SK-N-SH (cell line): ENCODE measurements around the gene MCTP1. TPM values are rescaled to one million over a fixed set of nuclear protein-coding genes. Genes with fewer than 3 reads are reported as not detected.

Source experiments
- CTCF ChIA-PET: fragments of 300-600, 350-600 bp; formaldehyde crosslinking; extraction: SDS; loops from one replicate; lab custom pipeline; 2021; lab: Yijun Ruan, JAX
- POLR2A ChIA-PET: fragments of 350-600 bp; sonication (Branson Sonifier 250); formaldehyde crosslinking; extraction: SDS; loops from one replicate; lab custom pipeline; 2020; ENCODE audit warnings: antibody characterized with exemption, inconsistent platforms; lab: Yijun Ruan, JAX
- DNase-seq: peaks from one replicate; pipeline ENCODE4 v3.0.0; 2012
- H2AFZ ChIP-seq: fragments of 200-600 bp; sonication (generic); 2 replicates; pipeline ENCODE4 v1.8.1; 2016; ENCODE audit warnings: antibody characterized with exemption, mild to moderate bottlenecking, low read depth
- H3F3A ChIP-seq: fragments of 200-600 bp; sonication (generic); replicated peaks from 2 replicates; pipeline ENCODE3; 2016; ENCODE audit warnings: antibody characterized with exemption, mild to moderate bottlenecking; ENCODE audit not compliant: insufficient read depth
- H3K27ac ChIP-seq, 2 experiments: fragments of 200-500 bp in 1 of 2; fragments of 200-600 bp in 1 of 2; sonication (Bioruptor generic) in 1 of 2; sonication (generic), shearing (Covaris generic) in 1 of 2; 2 replicates each; pipeline versions ENCODE4 v1.5.1 to v1.6.1; 2014 to 2016; ENCODE audit warnings: low read depth in 2 of 2, inconsistent platforms in 1 of 2, low read length in 1 of 2, mild to moderate bottlenecking in 1 of 2, mixed read lengths in 1 of 2
- H3K27me3 ChIP-seq: fragments of 200-600 bp; sonication (generic), shearing (Covaris generic); 2 replicates; pipeline ENCODE4 v1.6.1; 2016; ENCODE audit warnings: mixed run types; ENCODE audit not compliant: insufficient read depth
- H3K36me3 ChIP-seq, 2 experiments: fragments of 200-500 bp in 1 of 2; fragments of 200-600 bp in 1 of 2; sonication (Bioruptor generic) in 1 of 2; sonication (generic) in 1 of 2; replicated peaks in 1 of 2; 2 replicates each; pipeline versions ENCODE3 to v1.5.1; 2014 to 2016; ENCODE audit warnings: low read length in 1 of 2, mild to moderate bottlenecking in 1 of 2; ENCODE audit not compliant: insufficient read depth in 2 of 2, control insufficient read depth in 1 of 2
- H3K4me1 ChIP-seq, 2 experiments: fragments of 200-500 bp in 1 of 2; fragments of 200-600 bp in 1 of 2; sonication (Bioruptor generic) in 1 of 2; sonication (generic), shearing (Covaris generic) in 1 of 2; 2 replicates each; pipeline versions ENCODE4 v1.5.1 to v1.6.1; 2014 to 2016; ENCODE audit warnings: low read depth in 1 of 2, low read length in 1 of 2, mixed run types in 1 of 2; ENCODE audit not compliant: insufficient read depth in 2 of 2, control insufficient read depth in 1 of 2
- H3K4me2 ChIP-seq: fragments of 200-600 bp; sonication (generic), shearing (Covaris generic); 2 replicates; pipeline ENCODE4 v1.6.1; 2017; ENCODE audit warnings: mixed run types
- H3K4me3 ChIP-seq, 2 experiments: fragments of 200-500 bp in 1 of 2; fragments of 200-600 bp in 1 of 2; sonication (Bioruptor generic) in 1 of 2; sonication (generic), shearing (Covaris generic) in 1 of 2; 2 replicates each; pipeline versions ENCODE4 v1.5.1 to v1.8.1; 2014 to 2016; ENCODE audit warnings: low read depth in 2 of 2, inconsistent platforms in 1 of 2, low read length in 1 of 2, mild to moderate bottlenecking in 1 of 2, mixed read lengths in 1 of 2, moderate library complexity in 1 of 2
- H3K79me2 ChIP-seq: fragments of 200-600 bp; sonication (generic); 2 replicates; pipeline ENCODE4 v1.8.1; 2017; ENCODE audit warnings: mild to moderate bottlenecking; ENCODE audit not compliant: insufficient read depth
- H3K9ac ChIP-seq: fragments of 200-600 bp; sonication (generic); 2 replicates; pipeline ENCODE4 v1.6.1; 2017; ENCODE audit warnings: mixed run types
- H3K9me2 ChIP-seq: fragments of 200-600 bp; sonication (generic); 2 replicates; pipeline ENCODE4 v1.6.1; 2017; ENCODE audit warnings: mixed run types
- H3K9me3 ChIP-seq: fragments of 200-600 bp; sonication (generic); 2 replicates; pipeline ENCODE4 v1.6.1; 2017; ENCODE audit warnings: mixed run types, mild to moderate bottlenecking, moderate library complexity
- H4K20me1 ChIP-seq: fragments of 200-600 bp; sonication (generic); 2 replicates; pipeline ENCODE4 v1.6.1; 2017; ENCODE audit warnings: mild to moderate bottlenecking, mixed run types; ENCODE audit not compliant: insufficient read depth
- ELF1 ChIP-seq: IDR thresholded peaks from 2 replicates; pipeline ENCODE4 v1.4.0; 2012
- EZH2phosphoT487 ChIP-seq: fragments of 200-600 bp; sonication (generic); IDR thresholded peaks from 2 replicates; pipeline ENCODE4 v1.6.1; 2017; ENCODE audit warnings: low read depth, mixed run types, mild to moderate bottlenecking, antibody characterized with exemption, moderate library complexity, borderline replicate concordance
- FOSL2 ChIP-seq: IDR thresholded peaks from 2 replicates; pipeline ENCODE4 v1.4.0; 2012; ENCODE audit warnings: low read depth, mild to moderate bottlenecking, moderate library complexity, borderline replicate concordance
- FOXJ3 ChIP-seq: sonication (generic); formaldehyde crosslinking; IDR thresholded peaks from 2 replicates; pipeline ENCODE4 v1.5.1; 2020; ENCODE audit warnings: mild to moderate bottlenecking, missing genetic modification reagents
- FOXM1 ChIP-seq: IDR thresholded peaks from 2 replicates; pipeline ENCODE4 v1.4.0; 2012; ENCODE audit warnings: low read depth, mild to moderate bottlenecking
- GABPA ChIP-seq: IDR thresholded peaks from 2 replicates; pipeline ENCODE4 v1.4.0; 2012; ENCODE audit warnings: low read depth, mild to moderate bottlenecking
- GATA2 ChIP-seq: sonication (generic); formaldehyde crosslinking; IDR thresholded peaks from 2 replicates; pipeline ENCODE4 v1.5.0; 2020; ENCODE audit warnings: mild to moderate bottlenecking, missing genetic modification reagents
- MXI1 ChIP-seq: IDR thresholded peaks from 2 replicates; pipeline ENCODE4 v1.6.1; 2012; ENCODE audit warnings: mild to moderate bottlenecking, low read depth, low read length, improper control_type of control experiment
- POLR2AphosphoS5 ChIP-seq: IDR thresholded peaks from 2 replicates; pipeline ENCODE4 v1.6.1; 2012; ENCODE audit warnings: low read depth, low read length
- RAD21 ChIP-seq: IDR thresholded peaks from 2 replicates; pipeline ENCODE4 v1.6.1; 2012; ENCODE audit warnings: mild to moderate bottlenecking, low read length
- RCOR1 ChIP-seq: fragments of 150-350 bp; IDR thresholded peaks from 2 replicates; pipeline ENCODE4 v1.6.1; 2017; ENCODE audit warnings: antibody characterized with exemption, low read length
- RFX5 ChIP-seq: IDR thresholded peaks from 2 replicates; pipeline ENCODE4 v1.6.1; 2012; ENCODE audit warnings: mild to moderate bottlenecking, improper control_type of control experiment, low read length
- RXRA ChIP-seq: IDR thresholded peaks from 2 replicates; pipeline ENCODE4 v1.4.0; 2012; ENCODE audit warnings: low read depth, mild to moderate bottlenecking, borderline replicate concordance
- SMC3 ChIP-seq: IDR thresholded peaks from 2 replicates; pipeline ENCODE4 v1.6.1; 2012; ENCODE audit warnings: low read depth, low read length, improper control_type of control experiment
- TAF1 ChIP-seq: IDR thresholded peaks from 2 replicates; pipeline ENCODE4 v1.6.1; 2012; ENCODE audit warnings: low read depth, mild to moderate bottlenecking, low read length, moderate library complexity, borderline replicate concordance
- WGBS: methylation state at CpG from one replicate; pipeline ENCODE4 v1.1.6; 2017; ENCODE audit warnings: low lambda C conversion rate; 5-methylcytosine and 5-hydroxymethylcytosine counted together
- polyA plus RNA-seq, 3 experiments: library from polyadenylated mRNA; depleted of rRNA; stranded (reverse); fragments of >200 nt; gene quantifications; 2 replicates each; pipeline ENCODE4 v1.2.3, GENCODE V29; 2012
- TF ChIP-seq, protein P1 (sequence below): IDR thresholded peaks from 2 replicates; pipeline ENCODE4 v1.4.0; 2012; ENCODE audit warnings: low read depth
- TF ChIP-seq, protein P2 (sequence below): IDR thresholded peaks from 2 replicates; pipeline ENCODE4; 2012
- TF ChIP-seq, protein P3 (sequence below): fragments of 150-350 bp; IDR thresholded peaks from 2 replicates; pipeline ENCODE4 v1.6.1; 2016; ENCODE audit warnings: mild to moderate bottlenecking, low read depth, low read length
- TF ChIP-seq, protein P4 (sequence below): IDR thresholded peaks from 2 replicates; pipeline ENCODE4 v1.6.1; 2012; ENCODE audit warnings: mild to moderate bottlenecking, low read depth, low read length, moderate library complexity

The MCTP1 gene
- polyA plus RNA-seq, 1 of the 3 experiments (the other 2 are of a cell fraction), result 0.53 TPM

DNA sequence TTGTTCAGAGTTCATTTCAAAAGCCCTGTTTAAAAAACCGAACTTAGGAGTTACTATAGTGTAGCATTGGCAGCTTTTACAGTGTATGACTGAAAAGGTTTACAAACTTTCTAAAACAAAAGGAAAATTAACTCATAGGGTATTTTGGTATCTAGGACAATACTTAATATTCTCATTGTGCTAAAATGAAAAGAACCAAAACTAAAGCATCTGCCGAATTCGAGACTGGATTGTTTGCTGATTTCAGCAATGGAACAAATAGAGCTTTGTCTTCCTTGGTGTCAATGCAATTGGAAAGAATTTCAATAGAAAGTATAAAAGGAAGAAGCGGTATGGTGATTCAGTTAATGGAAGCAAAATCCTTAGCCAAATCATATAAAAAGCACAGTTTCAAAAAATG, 412.4 kb downstream of the MCTP1 start:
- CTCF ChIA-PET, result interaction anchor here (3.3 kb wide), 1 partner anchor 21 kb away, joined by 13 read pairs; no protein-coding TSS in a partner anchor
- TF ChIP-seq FOXM1 (no peak), GABPA (no peak), POLR2AphosphoS5 (no peak), EZH2phosphoT487 (no peak), GATA2 (CRISPR knock-in tag) (no peak), RXRA (no peak), RCOR1 (no peak)
- TF ChIP-seq, protein P1, sequence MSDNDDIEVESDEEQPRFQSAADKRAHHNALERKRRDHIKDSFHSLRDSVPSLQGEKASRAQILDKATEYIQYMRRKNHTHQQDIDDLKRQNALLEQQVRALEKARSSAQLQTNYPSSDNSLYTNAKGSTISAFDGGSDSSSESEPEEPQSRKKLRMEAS, result no peak
- TF ChIP-seq, all 33 proteins: peak for 0
- H3F3A ChIP-seq, result no peaks in the 10 kb centered on the region
- H3K27ac ChIP-seq, result no peak overlapping the region
- no peak overlapping the region for H3K4me3 ChIP-seq
- no peak overlapping the region for H3K4me2 ChIP-seq
- no peak for DNase-seq
- no peaks in the 10 kb centered on the region for H3K4me1 ChIP-seq
- no peak overlapping the region for H2AFZ ChIP-seq
- no peaks in the 10 kb centered on the region for H3K27me3 ChIP-seq
- no peaks in the 10 kb centered on the region for H3K9me3 ChIP-seq
- H4K20me1 ChIP-seq, result no peaks in the 10 kb centered on the region
- H3K9ac ChIP-seq, result no peak overlapping the region
- no peaks in the 10 kb centered on the region for H3K9me2 ChIP-seq
- H3K36me3 ChIP-seq, result no peaks in the 10 kb centered on the region
- POLR2A ChIA-PET, result no interaction called here
- WGBS, result 86% methylated on average over 4 of the region's 4 CpGs
- no peaks in the 10 kb centered on the region for H3K79me2 ChIP-seq

DNA sequence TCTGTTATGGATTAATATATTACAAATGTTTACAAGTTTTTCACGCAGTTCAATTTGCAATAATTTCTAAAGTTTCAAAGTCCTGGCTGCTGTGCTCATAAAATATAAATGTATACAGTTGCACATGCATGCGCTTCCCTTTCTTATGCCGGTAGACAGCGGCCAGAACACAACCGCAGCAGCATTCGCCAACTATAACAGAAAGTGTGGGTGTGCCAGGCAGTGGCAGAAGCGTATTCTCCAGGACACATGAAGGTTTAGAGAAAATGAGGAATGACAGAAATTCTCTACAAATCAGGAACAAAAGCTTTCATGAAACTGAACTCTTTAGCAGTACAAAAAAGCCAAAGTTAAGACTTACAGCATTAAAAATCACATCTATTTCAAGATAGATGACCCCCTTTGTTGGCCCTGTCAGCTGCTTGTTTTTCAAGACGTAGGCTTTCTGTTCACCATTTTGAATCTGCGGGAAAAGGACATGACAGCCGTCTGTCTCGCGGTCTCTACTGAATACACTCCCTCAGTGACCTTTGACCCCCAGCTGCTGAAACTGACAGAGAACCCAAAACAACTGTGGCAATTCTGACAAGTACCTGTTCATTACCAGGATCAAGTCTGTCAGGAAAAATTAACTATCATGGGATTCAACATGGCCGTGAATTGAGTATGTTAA, 414.2 kb downstream of the MCTP1 start:
- ChIA-PET POLR2A (no interaction called here), CTCF (interaction anchor here (1.5 to 3.3 kb wide), 2 partner anchors 20 to 23 kb away, joined by 4 to 13 read pairs; no protein-coding TSS in a partner anchor)
- H3K9me3 ChIP-seq, result no peaks in the 10 kb centered on the region
- H3K27ac ChIP-seq, result no peak overlapping the region
- H2AFZ ChIP-seq, result no peak overlapping the region
- H3K4me3 ChIP-seq, result no peak overlapping the region
- H3F3A ChIP-seq, result no peaks in the 10 kb centered on the region
- H3K27me3 ChIP-seq, result no peaks in the 10 kb centered on the region
- H3K36me3 ChIP-seq, result no peaks in the 10 kb centered on the region
- no peaks in the 10 kb centered on the region for H3K4me1 ChIP-seq
- no peaks in the 10 kb centered on the region for H3K9me2 ChIP-seq
- H3K9ac ChIP-seq, result no peak overlapping the region
- no peak for TF ChIP-seq RFX5
- no peak for TF ChIP-seq MXI1
- TF ChIP-seq, protein P1, result no peak
- no peak for TF ChIP-seq TAF1
- no peak for TF ChIP-seq FOXM1
- no peak for TF ChIP-seq FOXJ3
- TF ChIP-seq, protein P2, sequence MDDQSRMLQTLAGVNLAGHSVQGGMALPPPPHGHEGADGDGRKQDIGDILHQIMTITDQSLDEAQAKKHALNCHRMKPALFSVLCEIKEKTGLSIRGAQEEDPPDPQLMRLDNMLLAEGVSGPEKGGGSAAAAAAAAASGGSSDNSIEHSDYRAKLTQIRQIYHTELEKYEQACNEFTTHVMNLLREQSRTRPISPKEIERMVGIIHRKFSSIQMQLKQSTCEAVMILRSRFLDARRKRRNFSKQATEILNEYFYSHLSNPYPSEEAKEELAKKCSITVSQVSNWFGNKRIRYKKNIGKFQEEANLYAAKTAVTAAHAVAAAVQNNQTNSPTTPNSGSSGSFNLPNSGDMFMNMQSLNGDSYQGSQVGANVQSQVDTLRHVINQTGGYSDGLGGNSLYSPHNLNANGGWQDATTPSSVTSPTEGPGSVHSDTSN, result no peak
- TF ChIP-seq ELF1, result no peak
- TF ChIP-seq, protein P3, sequence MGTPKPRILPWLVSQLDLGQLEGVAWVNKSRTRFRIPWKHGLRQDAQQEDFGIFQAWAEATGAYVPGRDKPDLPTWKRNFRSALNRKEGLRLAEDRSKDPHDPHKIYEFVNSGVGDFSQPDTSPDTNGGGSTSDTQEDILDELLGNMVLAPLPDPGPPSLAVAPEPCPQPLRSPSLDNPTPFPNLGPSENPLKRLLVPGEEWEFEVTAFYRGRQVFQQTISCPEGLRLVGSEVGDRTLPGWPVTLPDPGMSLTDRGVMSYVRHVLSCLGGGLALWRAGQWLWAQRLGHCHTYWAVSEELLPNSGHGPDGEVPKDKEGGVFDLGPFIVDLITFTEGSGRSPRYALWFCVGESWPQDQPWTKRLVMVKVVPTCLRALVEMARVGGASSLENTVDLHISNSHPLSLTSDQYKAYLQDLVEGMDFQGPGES, result no peak
- TF ChIP-seq SMC3, result no peak
- TF ChIP-seq FOSL2, result no peak
- TF ChIP-seq, protein P4, sequence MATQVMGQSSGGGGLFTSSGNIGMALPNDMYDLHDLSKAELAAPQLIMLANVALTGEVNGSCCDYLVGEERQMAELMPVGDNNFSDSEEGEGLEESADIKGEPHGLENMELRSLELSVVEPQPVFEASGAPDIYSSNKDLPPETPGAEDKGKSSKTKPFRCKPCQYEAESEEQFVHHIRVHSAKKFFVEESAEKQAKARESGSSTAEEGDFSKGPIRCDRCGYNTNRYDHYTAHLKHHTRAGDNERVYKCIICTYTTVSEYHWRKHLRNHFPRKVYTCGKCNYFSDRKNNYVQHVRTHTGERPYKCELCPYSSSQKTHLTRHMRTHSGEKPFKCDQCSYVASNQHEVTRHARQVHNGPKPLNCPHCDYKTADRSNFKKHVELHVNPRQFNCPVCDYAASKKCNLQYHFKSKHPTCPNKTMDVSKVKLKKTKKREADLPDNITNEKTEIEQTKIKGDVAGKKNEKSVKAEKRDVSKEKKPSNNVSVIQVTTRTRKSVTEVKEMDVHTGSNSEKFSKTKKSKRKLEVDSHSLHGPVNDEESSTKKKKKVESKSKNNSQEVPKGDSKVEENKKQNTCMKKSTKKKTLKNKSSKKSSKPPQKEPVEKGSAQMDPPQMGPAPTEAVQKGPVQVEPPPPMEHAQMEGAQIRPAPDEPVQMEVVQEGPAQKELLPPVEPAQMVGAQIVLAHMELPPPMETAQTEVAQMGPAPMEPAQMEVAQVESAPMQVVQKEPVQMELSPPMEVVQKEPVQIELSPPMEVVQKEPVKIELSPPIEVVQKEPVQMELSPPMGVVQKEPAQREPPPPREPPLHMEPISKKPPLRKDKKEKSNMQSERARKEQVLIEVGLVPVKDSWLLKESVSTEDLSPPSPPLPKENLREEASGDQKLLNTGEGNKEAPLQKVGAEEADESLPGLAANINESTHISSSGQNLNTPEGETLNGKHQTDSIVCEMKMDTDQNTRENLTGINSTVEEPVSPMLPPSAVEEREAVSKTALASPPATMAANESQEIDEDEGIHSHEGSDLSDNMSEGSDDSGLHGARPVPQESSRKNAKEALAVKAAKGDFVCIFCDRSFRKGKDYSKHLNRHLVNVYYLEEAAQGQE, result no peak
- no peak for TF ChIP-seq EZH2phosphoT487
- no peak for TF ChIP-seq GABPA
- no peak for TF ChIP-seq RAD21
- WGBS, result 89% methylated on average over 13 of the region's 13 CpGs
- H3K79me2 ChIP-seq, result no peaks in the 10 kb centered on the region
- H3K4me2 ChIP-seq, result no peak overlapping the region
- H4K20me1 ChIP-seq, result no peaks in the 10 kb centered on the region
- DNase-seq, result no peak
